Endothelial cell of umbilical vein (primary cell): ENCODE data around the gene LRRC7. TPM values are rescaled to one million over a fixed set of nuclear protein-coding genes. Genes with fewer than 3 reads are reported as not detected.

Experiments used
- BruUV-seq: library from RNA; stranded (reverse); fragments of 400-500 nt; replicated peaks from 2 replicates; lab custom pipeline; 2021; lab: Mats Ljungman, UMichigan
- CTCF ChIA-PET: fragments of 300-600, 350-600 bp; sonication (Branson Sonifier 250); formaldehyde crosslinking; loops from one replicate; lab custom pipeline; 2021; ENCODE audit warnings: antibody characterized with exemption, inconsistent platforms; lab: Charles Lee
- POLR2A ChIA-PET: fragments of 300-600, 350-600 bp; sonication (Branson Sonifier 250); formaldehyde crosslinking; loops from one replicate; lab custom pipeline; 2021; ENCODE audit warnings: antibody characterized with exemption, inconsistent platforms; lab: Charles Lee
- DNase-seq: peaks from one replicate; pipeline ENCODE4 v3.0.0-alpha.2; 2011; ENCODE audit warnings: low read depth, low spot score
- FAIRE-seq: peaks from 2 replicates; lab custom pipeline; 2011; peaks lifted over from hg19 to GRCh38; lab: Jason Lieb, UNC
- H2AFZ ChIP-seq: 2 replicates; pipeline ENCODE4 v1.6.0; 2012; ENCODE audit warnings: low read depth, low read length, control low read depth, inconsistent platforms
- H3K27ac ChIP-seq: 2 replicates; pipeline ENCODE4 v1.5.1; 2011; ENCODE audit warnings: low read depth, mild to moderate bottlenecking, control low read depth, low read length, moderate library complexity; ENCODE audit not compliant: insufficient read depth
- H3K27me3 ChIP-seq, 2 experiments: 2 replicates each; pipeline versions ENCODE4 v1.6.0 to v1.6.1; 2011; ENCODE audit warnings: low read length in 2 of 2, mixed read lengths in 1 of 2; ENCODE audit not compliant: control insufficient read depth in 2 of 2, insufficient read depth in 2 of 2
- H3K36me3 ChIP-seq, 2 experiments: 2 replicates in 1 of 2; 3 replicates in 1 of 2; pipeline ENCODE4 v1.5.1; 2011; ENCODE audit warnings: low read length in 2 of 2, mild to moderate bottlenecking in 1 of 2, moderate library complexity in 1 of 2; ENCODE audit not compliant: control insufficient read depth in 2 of 2, insufficient read depth in 2 of 2; ENCODE audit errors: extremely low read depth in 1 of 2
- H3K4me1 ChIP-seq: 3 replicates; pipeline ENCODE4 v1.5.1; 2011; ENCODE audit warnings: mild to moderate bottlenecking, low read length; ENCODE audit not compliant: control insufficient read depth, insufficient read depth; ENCODE audit errors: extremely low read depth
- H3K4me2 ChIP-seq: 2 replicates; pipeline ENCODE4 v1.6.1; 2011; ENCODE audit warnings: low read length, control low read depth, mixed read lengths; ENCODE audit not compliant: insufficient read depth
- H3K4me3 ChIP-seq, 3 experiments: fragments of 200-600 bp in 1 of 3; sonication (generic), shearing (Covaris generic) in 1 of 3; replicated peaks in 1 of 3; 2 replicates each; pipeline ENCODE4 v1.5.1; 2011 to 2016; ENCODE audit warnings: control low read depth in 3 of 3, low read length in 3 of 3, mild to moderate bottlenecking in 2 of 3, inconsistent platforms in 1 of 3, low read depth in 1 of 3, moderate library complexity in 1 of 3; ENCODE audit not compliant: insufficient read depth in 1 of 3
- H3K79me2 ChIP-seq: 2 replicates; pipeline ENCODE4 v1.6.0; 2012; ENCODE audit warnings: low read length, inconsistent platforms; ENCODE audit not compliant: control insufficient read depth, insufficient read depth
- H3K9ac ChIP-seq: replicated peaks from 2 replicates; pipeline ENCODE3; 2011; ENCODE audit warnings: low read length, control low read depth; ENCODE audit not compliant: insufficient read depth; ENCODE audit errors: extremely low read depth
- H3K9me1 ChIP-seq: replicated peaks from 3 replicates; pipeline ENCODE4 v1.6.0; 2011; ENCODE audit warnings: mild to moderate bottlenecking, low read length; ENCODE audit not compliant: control insufficient read depth, insufficient read depth; ENCODE audit errors: extremely low read depth
- H3K9me3 ChIP-seq: replicated peaks from 2 replicates; pipeline ENCODE4 v1.5.1; 2012; ENCODE audit warnings: low read length, inconsistent platforms; ENCODE audit not compliant: control insufficient read depth, insufficient read depth
- H4K20me1 ChIP-seq: replicated peaks from 2 replicates; pipeline ENCODE3; 2011; ENCODE audit warnings: mild to moderate bottlenecking, low read length; ENCODE audit not compliant: control insufficient read depth, insufficient read depth; ENCODE audit errors: extremely low read depth
- CTCF ChIP-seq, 2 donors: IDR thresholded peaks; 1 replicate in 1 of 2; 2 replicates in 1 of 2; pipeline ENCODE4 v1.5.1; 2011; ENCODE audit warnings: low read length in 2 of 2, mild to moderate bottlenecking in 2 of 2, moderate library complexity in 2 of 2, control low read depth in 1 of 2, inconsistent platforms in 1 of 2, low read depth in 1 of 2; ENCODE audit not compliant: insufficient read depth in 1 of 2; ENCODE audit errors: extremely low read depth in 1 of 2
- EZH2 ChIP-seq: IDR thresholded peaks from 2 replicates; pipeline ENCODE4 v1.6.1; 2012; ENCODE audit warnings: borderline replicate concordance, low read depth, mild to moderate bottlenecking, moderate library complexity, low read length, inconsistent platforms; ENCODE audit not compliant: severe bottlenecking
- FOS ChIP-seq: IDR thresholded peaks from 2 replicates; pipeline ENCODE4 v1.6.1; 2011; ENCODE audit warnings: mild to moderate bottlenecking, low read length, moderate library complexity, borderline replicate concordance; ENCODE audit not compliant: insufficient read depth
- GATA2 ChIP-seq: IDR thresholded peaks from 2 replicates; pipeline ENCODE4 v1.7.0; 2011; ENCODE audit warnings: low read depth, mild to moderate bottlenecking, moderate library complexity, mixed read lengths, low read length; ENCODE audit not compliant: insufficient read length, insufficient read depth
- JUN ChIP-seq: IDR thresholded peaks from 2 replicates; pipeline ENCODE4 v1.6.1; 2011; ENCODE audit warnings: borderline replicate concordance, low read depth; ENCODE audit not compliant: insufficient read length, insufficient read depth
- MYC ChIP-seq: IDR thresholded peaks from one replicate; pipeline ENCODE4 v1.6.1; 2011; ENCODE audit warnings: mild to moderate bottlenecking, low read depth, low read length
- POLR2A ChIP-seq: IDR thresholded peaks from 2 replicates; pipeline ENCODE4 v1.6.1; 2012; ENCODE audit warnings: low read depth, mild to moderate bottlenecking, control low read depth, low read length
- POLR2AphosphoS5 ChIP-seq: IDR thresholded peaks from 2 replicates; pipeline ENCODE4 v1.6.1; 2012; ENCODE audit warnings: low read depth, mild to moderate bottlenecking, control low read depth, low read length, moderate library complexity; ENCODE audit not compliant: insufficient read depth
- dilution Hi-C: fragments of 300-500 bp; cut with MboI; formaldehyde crosslinking; loops from one replicate; pipeline ENCODE4 v1.15.0; 2019; ENCODE audit warnings: low sequenced_read_pairs; ENCODE audit not compliant: extremely low pct_ligation_motif_present
- intact Hi-C: fragments of 100-400 bp; cut with micrococcal nuclease; formaldehyde crosslinking; loops from one replicate; pipeline ENCODE4 v1.10.0; 2022
- polyA plus RNA-seq, 4 experiments: library from polyadenylated mRNA; depleted of rRNA in 3 of 4; stranded (reverse) in 3 of 4; unstranded in 1 of 4; fragments of >200 nt; gene quantifications; 2 replicates each; pipeline versions ENCODE4 v1.2.1 to v1.2.3, GENCODE V29; 2011 to 2012; ENCODE audit warnings: missing spikeins in 1 of 4
- total RNA-seq: library from RNA; stranded (reverse); gene quantifications from 2 replicates; pipeline ENCODE4 v1.2.3, GENCODE V29; 2021
- TF ChIP-seq, protein P1 (sequence below): IDR thresholded peaks from 2 replicates; pipeline ENCODE4 v1.6.1; 2011; ENCODE audit not compliant: insufficient read depth, insufficient read length

Gene LRRC7
- total and polyA plus RNA-seq, 2 donors (not counting 3 experiments of a cell fraction or from before 2014, with no cell fraction given): 0.11 to 0.58 TPM

- DNase-seq: no peak
- Histone ChIP-seq H2AFZ (no peak overlapping the region), H3K4me2 (no peak overlapping the region), H3K36me3 (no peaks in the 10 kb centered on the region), H3K4me1 (peaks cover 2% of the 10 kb centered on the region), H3K27me3 (no peaks in the 10 kb centered on the region), H4K20me1 (no peaks in the 10 kb centered on the region), H3K9me1 (peaks cover 2% of the 10 kb centered on the region), H3K79me2 (no peaks in the 10 kb centered on the region), H3K9ac (no peak overlapping the region), H3K4me3 (no peak overlapping the region), H3K9me3 (no peaks in the 10 kb centered on the region), H3K27ac (no peak overlapping the region)
- dilution Hi-C loops: no loop called here
- POLR2A ChIA-PET: no interaction called here
- no peak for FAIRE-seq
- intact Hi-C loops: no loop called here
- no TSS peak for BruUV-seq
- TF ChIP-seq EZH2 (no peak), POLR2A (no peak), CTCF (IDR thresholded peaks at IDR 0.05; ENCODE audit: extremely low read depth in 1 of 2, insufficient read depth in 1 of 2, low read depth in 1 of 2, low read length in 2 of 2) (no peak), MYC (no peak), GATA2 (no peak), JUN (no peak), FOS (no peak), POLR2AphosphoS5 (no peak)
- TF ChIP-seq, protein P1, sequence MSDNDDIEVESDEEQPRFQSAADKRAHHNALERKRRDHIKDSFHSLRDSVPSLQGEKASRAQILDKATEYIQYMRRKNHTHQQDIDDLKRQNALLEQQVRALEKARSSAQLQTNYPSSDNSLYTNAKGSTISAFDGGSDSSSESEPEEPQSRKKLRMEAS: no peak
- CTCF ChIA-PET: no interaction called here
Observed at GRCh38 chr1:70008660-70009059, 440.9 kb downstream of the LRRC7 start.
